NCI-H1694 treated with DMSO at 0.1 percent for 48 hours (cell line): ENCODE data around the gene ACTL8.
"Not testable (repeated sequence)": the region's sequence is repeated elsewhere in the genome, so short reads cannot be mapped to it uniquely, and the experiment has no call there.

Source experiments
- DNase-seq: peaks from one replicate; lab custom pipeline; 2025; lab: John Stamatoyannopoulos, UW

The ACTL8 gene

GRCh38 chr1:17735793-17736192 lies 19.3 kb upstream of the ACTL8 start:
- no peak for DNase-seq

GRCh38 chr1:17736625-17737024 lies 18.5 kb upstream of the ACTL8 start:
- DNase-seq = no peak

GRCh38 chr1:17739050-17739449 lies 16.1 kb upstream of the ACTL8 start:
- DNase-seq = no peak

GRCh38 chr1:17741052-17741451 lies 14.1 kb upstream of the ACTL8 start:
- no peak for DNase-seq

- DNase-seq = no peak
Measured at GRCh38 chr1:17742583-17742982, 12.6 kb upstream of the ACTL8 start.

GRCh38 chr1:17743008-17743647 lies 12.0 kb upstream of the ACTL8 start:
- no peak for DNase-seq

GRCh38 chr1:17743925-17744324 lies 11.2 kb upstream of the ACTL8 start:
- DNase-seq = no peak

- DNase-seq = no peak
Measured at GRCh38 chr1:17744666-17745478, 10.3 kb upstream of the ACTL8 start.

GRCh38 chr1:17745479-17745955 lies 9.6 kb upstream of the ACTL8 start:
- DNase-seq = peak; percentile 7

GRCh38 chr1:17746281-17746680 lies 8.9 kb upstream of the ACTL8 start:
- DNase-seq = not testable (repeated sequence)

GRCh38 chr1:17746920-17747319 lies 8.2 kb upstream of the ACTL8 start:
- DNase-seq = no peak

GRCh38 chr1:17750333-17750732 lies 4.8 kb upstream of the ACTL8 start:
- DNase-seq = no peak

GRCh38 chr1:17752356-17752755 lies 2.8 kb upstream of the ACTL8 start:
- no peak for DNase-seq

- DNase-seq = no peak
Measured at GRCh38 chr1:17757426-17757825, 2.3 kb downstream of the ACTL8 start.

- no peak for DNase-seq
Measured at GRCh38 chr1:17759114-17759513, 4.0 kb downstream of the ACTL8 start.

GRCh38 chr1:17762313-17762712 lies 7.2 kb downstream of the ACTL8 start:
- no peak for DNase-seq

GRCh38 chr1:17763417-17763816 lies 8.3 kb downstream of the ACTL8 start:
- no peak for DNase-seq

GRCh38 chr1:17763995-17764394 lies 8.9 kb downstream of the ACTL8 start:
- no peak for DNase-seq

GRCh38 chr1:17764591-17764990 lies 9.5 kb downstream of the ACTL8 start:
- DNase-seq = no peak

GRCh38 chr1:17765444-17766411 lies 10.6 kb downstream of the ACTL8 start:
- DNase-seq = no peak

- DNase-seq = no peak
Measured at GRCh38 chr1:17768651-17769241, 13.6 kb downstream of the ACTL8 start.

- no peak for DNase-seq
Measured at GRCh38 chr1:17770983-17771382, 15.8 kb downstream of the ACTL8 start.
